B cell (primary cell): ENCODE results near the gene KHDC3L.

ENCODE experiments used
- CTCF ChIP-seq: fragments of 200-600 bp; IDR thresholded peaks from one replicate; pipeline ENCODE4 v1.8.0; 2022; ENCODE audit warnings: antibody characterized with exemption, mild to moderate bottlenecking
- EZH2 ChIP-seq: IDR thresholded peaks from 2 replicates; pipeline ENCODE4 v1.6.1; 2012; ENCODE audit warnings: borderline replicate concordance, low read depth, mild to moderate bottlenecking, moderate library complexity, low read length; ENCODE audit not compliant: insufficient read depth, poor library complexity, severe bottlenecking

DNA sequence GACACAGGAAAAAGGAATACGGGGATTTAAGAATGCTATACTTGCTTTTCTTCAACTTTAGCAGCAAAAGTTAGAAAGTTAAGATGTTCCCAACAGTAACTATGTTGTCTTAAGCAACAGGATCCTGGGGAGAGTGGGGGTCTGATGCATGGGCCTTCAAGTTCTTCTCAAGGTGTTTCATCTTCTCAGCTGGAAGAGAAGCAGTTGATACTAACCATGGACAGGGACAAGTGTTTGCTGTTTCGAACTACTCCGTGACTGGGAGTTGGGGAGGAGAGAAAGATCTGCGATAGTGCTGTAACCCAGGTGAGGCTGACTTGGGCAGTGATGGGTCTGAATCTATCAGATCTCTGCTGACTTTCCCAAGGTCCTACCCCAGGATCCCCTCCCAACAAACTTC lies 6.2 kb downstream of the KHDC3L start:
- no peak for TF ChIP-seq CTCF
- no peak for TF ChIP-seq EZH2
